GM23248 (cell line): ENCODE data around the gene OPCML. TPM values are rescaled to one million over a fixed set of nuclear protein-coding genes. Genes with fewer than 3 reads are reported as not detected.

Experiments used
- DNase-seq: peaks from one replicate; pipeline ENCODE4 v3.0.0-alpha.2; 2015
- H2AFZ ChIP-seq: fragments of 200-600 bp; sonication (generic); 2 replicates; pipeline ENCODE4 v1.6.1; 2016; ENCODE audit warnings: antibody characterized with exemption
- H3F3A ChIP-seq: fragments of 200-600 bp; sonication (generic); 2 replicates; pipeline ENCODE4 v1.6.1; 2016; ENCODE audit warnings: mild to moderate bottlenecking, antibody characterized with exemption, mixed run types; ENCODE audit not compliant: insufficient read depth
- H3K27ac ChIP-seq: fragments of 200-600 bp; sonication (generic); 2 replicates; pipeline ENCODE4 v1.5.1; 2016; ENCODE audit warnings: mild to moderate bottlenecking
- H3K27me3 ChIP-seq: fragments of 200-600 bp; sonication (generic); replicated peaks from 2 replicates; pipeline ENCODE4 v1.6.1; 2016; ENCODE audit warnings: mild to moderate bottlenecking; ENCODE audit not compliant: insufficient read depth
- H3K36me3 ChIP-seq: fragments of 200-600 bp; sonication (generic); 2 replicates; pipeline ENCODE4 v1.6.1; 2016; ENCODE audit warnings: low read depth, mild to moderate bottlenecking
- H3K4me1 ChIP-seq: fragments of 200-600 bp; sonication (generic); 2 replicates; pipeline ENCODE4 v1.6.1; 2016; ENCODE audit warnings: mild to moderate bottlenecking; ENCODE audit not compliant: insufficient read depth
- H3K4me2 ChIP-seq: fragments of 200-600 bp; sonication (generic); one replicate; pipeline ENCODE4 v1.6.1; 2016; ENCODE audit warnings: mild to moderate bottlenecking; ENCODE audit not compliant: unreplicated experiment
- H3K4me3 ChIP-seq: fragments of 200-600 bp; sonication (generic); 2 replicates; pipeline ENCODE4 v1.5.1; 2016; ENCODE audit warnings: mild to moderate bottlenecking
- H3K79me2 ChIP-seq: fragments of 200-600 bp; sonication (generic); 2 replicates; pipeline ENCODE4 v1.6.1; 2016; ENCODE audit warnings: mild to moderate bottlenecking; ENCODE audit not compliant: insufficient read depth
- H3K9ac ChIP-seq: fragments of 200-600 bp; sonication (generic); 2 replicates; pipeline ENCODE4 v1.6.1; 2016; ENCODE audit warnings: mild to moderate bottlenecking
- H3K9me2 ChIP-seq: fragments of 200-600 bp; sonication (generic); 2 replicates; pipeline ENCODE4 v1.6.1; 2016; ENCODE audit warnings: mixed run types, mild to moderate bottlenecking, moderate library complexity; ENCODE audit not compliant: insufficient read depth
- H3K9me3 ChIP-seq: fragments of 200-600 bp; sonication (generic); one replicate; pipeline ENCODE4 v1.6.1; 2017; ENCODE audit warnings: low read depth
- H4K20me1 ChIP-seq: fragments of 200-600 bp; sonication (generic); 2 replicates; pipeline ENCODE4 v1.6.0; 2016; ENCODE audit not compliant: insufficient read depth
- EZH2 ChIP-seq: fragments of 200-600 bp; sonication (generic); IDR thresholded peaks from 2 replicates; pipeline ENCODE4 v1.6.1; 2018; ENCODE audit warnings: antibody characterized with exemption, mild to moderate bottlenecking; ENCODE audit not compliant: insufficient read depth, poor library complexity, severe bottlenecking
- EZH2phosphoT487 ChIP-seq: fragments of 200-600 bp; sonication (generic); IDR thresholded peaks from 2 replicates; pipeline ENCODE4 v1.6.1; 2018; ENCODE audit warnings: antibody characterized with exemption, moderate library complexity, mild to moderate bottlenecking, low read depth; ENCODE audit not compliant: insufficient read depth
- WGBS, 2 experiments: methylation state at CpG; one replicate each; pipeline ENCODE4 v1.1.6; 2015 to 2017; ENCODE audit warnings: low lambda C conversion rate in 2 of 2, low coverage in 1 of 2; ENCODE audit errors: missing lambda C conversion rate in 2 of 2; 5-methylcytosine and 5-hydroxymethylcytosine counted together
- in situ Hi-C: fragments of 300-500 bp; cut with MboI; formaldehyde crosslinking; loops from 2 replicates; pipeline ENCODE4 v1.15.0; 2020
- polyA plus RNA-seq: library from polyadenylated mRNA; unstranded; fragments of >200 nt; fragmentation: Nextera tagmentation; extraction: Ambion mirVana; gene quantifications from 2 replicates; pipeline ENCODE4 v1.2.1, GENCODE V29; 2016
- total RNA-seq: library from RNA; depleted of rRNA; stranded (reverse); fragments of >200 nt; shearing (Covaris generic); gene quantifications from 2 replicates; pipeline ENCODE4 v1.2.3, GENCODE V29; 2014

Gene OPCML
- total and polyA plus RNA-seq, 2 experiments from 2014 or later: 0.69 to 1.6 TPM

- in situ Hi-C loops: no loop called here
Measured at GRCh38 chr11:133265530-133266035, 266.7 kb downstream of the OPCML start.

GRCh38 chr11:133263332-133263731, 269.0 kb downstream of the OPCML start:
- Histone ChIP-seq H3K9me2 (no peaks in the 10 kb centered on the region), H3F3A (no peaks in the 10 kb centered on the region), H3K9me3 (peaks cover 2% of the 10 kb centered on the region), H3K4me1 (no peaks in the 10 kb centered on the region), H3K27ac (no peak overlapping the region), H3K79me2 (no peaks in the 10 kb centered on the region), H4K20me1 (no peaks in the 10 kb centered on the region), H2AFZ (no peak overlapping the region), H3K4me2 (no peak overlapping the region), H3K9ac (no peak overlapping the region), H3K27me3 (no peaks in the 10 kb centered on the region), H3K4me3 (no peak overlapping the region), H3K36me3 (no peaks in the 10 kb centered on the region)
- TF ChIP-seq EZH2 (no peak), EZH2phosphoT487 (no peak)
- 5 to 12% methylated on average over 2 of the region's 2 CpGs for WGBS, 2 experiments
- no peak for DNase-seq
- in situ Hi-C loops: no loop called here

More at GRCh38 chr11:133265530-133266035, 266.7 kb downstream of the OPCML start:
- H3K9me2 ChIP-seq: no peaks in the 10 kb centered on the region
- H4K20me1 ChIP-seq: no peaks in the 10 kb centered on the region
- no peak overlapping the region for H2AFZ ChIP-seq
- no peak overlapping the region for H3K4me3 ChIP-seq
- H3K36me3 ChIP-seq: no peaks in the 10 kb centered on the region
- H3K9me3 ChIP-seq: peaks cover 5% of the 10 kb centered on the region
- no peak overlapping the region for H3K9ac ChIP-seq
- H3K4me1 ChIP-seq: no peaks in the 10 kb centered on the region
- no peak for DNase-seq
- H3F3A ChIP-seq: no peaks in the 10 kb centered on the region
- WGBS, 2 experiments: 8% methylated on average over 11 of the region's 11 CpGs
- no peak overlapping the region for H3K4me2 ChIP-seq
- H3K79me2 ChIP-seq: no peaks in the 10 kb centered on the region
- no peak for TF ChIP-seq EZH2phosphoT487
- no peak for TF ChIP-seq EZH2
- no peaks in the 10 kb centered on the region for H3K27me3 ChIP-seq
- H3K27ac ChIP-seq: no peak overlapping the region

GRCh38 chr11:133258751-133259150, 273.6 kb downstream of the OPCML start:
- H3K4me1 ChIP-seq: no peaks in the 10 kb centered on the region
- H3K27me3 ChIP-seq: no peaks in the 10 kb centered on the region
- in situ Hi-C loops: no loop called here
- H2AFZ ChIP-seq: no peak overlapping the region
- H3K36me3 ChIP-seq: no peaks in the 10 kb centered on the region
- H3K79me2 ChIP-seq: no peaks in the 10 kb centered on the region
- no peaks in the 10 kb centered on the region for H3F3A ChIP-seq
- H3K9me2 ChIP-seq: no peaks in the 10 kb centered on the region
- H3K4me3 ChIP-seq: no peak overlapping the region
- no peak for TF ChIP-seq EZH2
- no peak for TF ChIP-seq EZH2phosphoT487
- WGBS, 2 experiments: 10 to 14% methylated on average over 2 of the region's 2 CpGs
- H3K9ac ChIP-seq: no peak overlapping the region
- H3K27ac ChIP-seq: no peak overlapping the region
- DNase-seq: no peak
- no peaks in the 10 kb centered on the region for H4K20me1 ChIP-seq
- no peaks in the 10 kb centered on the region for H3K9me3 ChIP-seq
- no peak overlapping the region for H3K4me2 ChIP-seq

GRCh38 chr11:133254601-133255000, 277.7 kb downstream of the OPCML start:
- no peaks in the 10 kb centered on the region for H3K79me2 ChIP-seq
- H3K4me3 ChIP-seq: no peak overlapping the region
- in situ Hi-C loops: no loop called here
- H3K9ac ChIP-seq: no peak overlapping the region
- H3K9me3 ChIP-seq: no peaks in the 10 kb centered on the region
- no peaks in the 10 kb centered on the region for H3K36me3 ChIP-seq
- no peaks in the 10 kb centered on the region for H3F3A ChIP-seq
- no peak overlapping the region for H3K27ac ChIP-seq
- TF ChIP-seq EZH2: no peak
- no peak for TF ChIP-seq EZH2phosphoT487
- H2AFZ ChIP-seq: no peak overlapping the region
- H3K9me2 ChIP-seq: no peaks in the 10 kb centered on the region
- no peak for DNase-seq
- H3K4me2 ChIP-seq: no peak overlapping the region
- H3K27me3 ChIP-seq: no peaks in the 10 kb centered on the region
- no peaks in the 10 kb centered on the region for H4K20me1 ChIP-seq
- H3K4me1 ChIP-seq: no peaks in the 10 kb centered on the region
- 5 to 7% methylated on average over 3 of the region's 3 CpGs for WGBS, 2 experiments

- Histone ChIP-seq H3F3A (no peaks in the 10 kb centered on the region), H2AFZ (no peak overlapping the region), H3K27ac (no peak overlapping the region), H3K36me3 (no peaks in the 10 kb centered on the region), H4K20me1 (no peaks in the 10 kb centered on the region), H3K4me1 (no peaks in the 10 kb centered on the region), H3K9me3 (no peaks in the 10 kb centered on the region), H3K27me3 (no peaks in the 10 kb centered on the region), H3K4me2 (no peak overlapping the region), H3K9ac (no peak overlapping the region), H3K79me2 (no peaks in the 10 kb centered on the region), H3K4me3 (no peak overlapping the region), H3K9me2 (no peaks in the 10 kb centered on the region)
- TF ChIP-seq EZH2: no peak
- TF ChIP-seq EZH2phosphoT487: no peak
- WGBS, 2 experiments: 31 to 37% methylated on average over 3 of the region's 3 CpGs
- DNase-seq: no peak
- in situ Hi-C loops: no loop called here
Measured at GRCh38 chr11:133253570-133253969, 278.7 kb downstream of the OPCML start.
